ENCODE measurements around the gene MKRN2OS. TPM values are rescaled to one million over a fixed set of nuclear protein-coding genes. Genes with fewer than 3 reads are reported as not detected.

Gene MKRN2OS, protein sequence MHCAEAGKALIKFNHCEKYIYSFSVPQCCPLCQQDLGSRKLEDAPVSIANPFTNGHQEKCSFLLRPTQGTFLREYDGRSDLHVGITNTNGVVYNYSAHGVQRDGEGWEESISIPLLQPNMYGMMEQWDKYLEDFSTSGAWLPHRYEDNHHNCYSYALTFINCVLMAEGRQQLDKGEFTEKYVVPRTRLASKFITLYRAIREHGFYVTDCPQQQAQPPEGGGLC
- 0.14 and 1.3 TPM in 2 replicates for total RNA-seq

DNA sequence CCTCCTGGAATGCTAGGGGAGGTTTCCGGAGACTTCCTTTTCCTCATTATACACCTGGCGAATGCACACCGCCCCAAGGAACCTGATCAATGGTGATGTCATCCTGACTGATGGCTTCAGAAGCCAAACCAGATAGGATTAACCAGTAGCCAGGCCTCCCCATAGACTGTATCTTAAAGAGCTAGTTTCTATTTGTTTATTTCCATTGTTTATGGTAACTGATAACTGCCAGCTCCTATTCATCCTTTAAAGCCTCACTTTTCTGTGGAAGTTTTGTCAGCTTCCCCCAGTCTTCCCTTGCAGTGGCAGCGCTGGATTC is at the start of gene MKRN2OS:
MKRN2OS (minus strand) TSS at position 27 of the 319 bp plus-strand sequence. CDS start 35 bp downstream, outside the sequence.
- no peaks in the 10 kb centered on the region for H3K36me3 ChIP-seq (ENCODE audit: control insufficient read depth, insufficient read depth, low read length)
- peak; percentile 53 for DNase-seq (ENCODE audit: low read depth)
- peak within 1 kb of the TSS; percentile 18 for H3K4me3 ChIP-seq (ENCODE audit: low read depth, low read length)
- H3K27me3 ChIP-seq (ENCODE audit: control insufficient read depth, insufficient read depth, low read length) = no peaks in the 10 kb centered on the region
- TF ChIP-seq, protein P1, sequence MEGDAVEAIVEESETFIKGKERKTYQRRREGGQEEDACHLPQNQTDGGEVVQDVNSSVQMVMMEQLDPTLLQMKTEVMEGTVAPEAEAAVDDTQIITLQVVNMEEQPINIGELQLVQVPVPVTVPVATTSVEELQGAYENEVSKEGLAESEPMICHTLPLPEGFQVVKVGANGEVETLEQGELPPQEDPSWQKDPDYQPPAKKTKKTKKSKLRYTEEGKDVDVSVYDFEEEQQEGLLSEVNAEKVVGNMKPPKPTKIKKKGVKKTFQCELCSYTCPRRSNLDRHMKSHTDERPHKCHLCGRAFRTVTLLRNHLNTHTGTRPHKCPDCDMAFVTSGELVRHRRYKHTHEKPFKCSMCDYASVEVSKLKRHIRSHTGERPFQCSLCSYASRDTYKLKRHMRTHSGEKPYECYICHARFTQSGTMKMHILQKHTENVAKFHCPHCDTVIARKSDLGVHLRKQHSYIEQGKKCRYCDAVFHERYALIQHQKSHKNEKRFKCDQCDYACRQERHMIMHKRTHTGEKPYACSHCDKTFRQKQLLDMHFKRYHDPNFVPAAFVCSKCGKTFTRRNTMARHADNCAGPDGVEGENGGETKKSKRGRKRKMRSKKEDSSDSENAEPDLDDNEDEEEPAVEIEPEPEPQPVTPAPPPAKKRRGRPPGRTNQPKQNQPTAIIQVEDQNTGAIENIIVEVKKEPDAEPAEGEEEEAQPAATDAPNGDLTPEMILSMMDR (IDR thresholded peaks at IDR 0.05; ENCODE audit: insufficient read depth, low read length, poor library complexity, severe bottlenecking) = no peak

DNA sequence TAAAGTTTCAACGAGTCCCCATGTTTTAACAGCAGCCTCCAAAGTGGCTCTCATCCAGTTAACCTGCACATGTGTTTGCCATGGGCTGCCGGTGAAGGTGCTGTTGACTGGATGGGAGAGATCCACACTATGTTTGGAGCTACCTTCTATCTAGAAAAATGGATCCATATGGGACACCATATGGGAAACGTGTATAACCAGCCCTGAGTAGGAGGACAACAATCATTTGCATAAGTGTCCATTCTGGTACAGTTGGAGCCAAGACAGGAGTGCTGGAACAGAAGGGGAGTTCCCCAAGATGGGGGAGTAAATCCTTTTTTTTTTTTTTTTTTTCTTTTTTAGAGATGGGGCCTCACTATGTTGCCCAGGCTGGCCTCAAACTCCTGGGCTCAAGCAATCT is 48.2 kb upstream of the MKRN2OS start:
- H3K27me3 ChIP-seq (ENCODE audit: control insufficient read depth, insufficient read depth, low read length) = no peaks in the 10 kb centered on the region
- DNase-seq (ENCODE audit: low read depth) = no peak
- TF ChIP-seq, protein P1 (IDR thresholded peaks at IDR 0.05; ENCODE audit: insufficient read depth, low read length, poor library complexity, severe bottlenecking) = no peak
- peaks cover 3% of the 10 kb centered on the region for H3K36me3 ChIP-seq (ENCODE audit: control insufficient read depth, insufficient read depth, low read length)
- H3K4me3 ChIP-seq (ENCODE audit: low read depth, low read length) = no peak overlapping the region

DNA sequence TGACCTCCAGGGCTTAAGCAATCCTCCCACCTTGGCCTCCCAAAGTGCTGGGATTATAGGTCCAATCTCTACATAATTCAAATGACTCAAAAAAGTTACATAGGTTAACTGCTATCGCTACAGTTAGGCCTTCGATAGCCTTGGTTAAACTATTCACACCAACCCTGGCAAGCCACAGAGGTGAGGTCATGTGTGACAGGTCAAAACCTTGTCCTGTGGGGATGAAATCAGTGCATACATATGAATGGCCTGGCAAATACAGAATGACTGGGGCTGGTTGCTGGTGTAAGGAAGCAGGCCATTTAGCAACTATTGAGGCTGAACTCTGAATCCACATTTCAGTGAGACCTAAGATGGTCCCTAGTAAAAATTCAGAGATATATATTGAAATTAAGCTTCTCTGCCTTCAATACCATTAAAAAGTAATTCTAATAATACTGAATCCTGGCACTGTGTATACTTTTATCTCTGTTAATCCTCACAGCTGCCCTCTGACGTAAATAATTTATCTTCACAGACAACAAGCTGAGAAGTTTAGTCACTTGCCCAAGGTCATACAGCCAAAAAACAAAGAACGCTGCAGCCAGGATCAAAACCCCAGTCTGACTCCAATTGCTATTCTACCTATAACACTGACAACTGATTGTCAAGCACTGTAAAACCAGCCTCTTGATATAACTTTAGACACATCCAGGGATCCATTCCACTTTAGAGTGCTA is 46.9 kb upstream of the MKRN2OS start:
- no peak for DNase-seq (ENCODE audit: low read depth)
- H3K4me3 ChIP-seq (ENCODE audit: low read depth, low read length) = no peak overlapping the region
- no peaks in the 10 kb centered on the region for H3K27me3 ChIP-seq (ENCODE audit: control insufficient read depth, insufficient read depth, low read length)
- TF ChIP-seq, protein P1 (IDR thresholded peaks at IDR 0.05; ENCODE audit: insufficient read depth, low read length, poor library complexity, severe bottlenecking) = no peak
- H3K36me3 ChIP-seq (ENCODE audit: control insufficient read depth, insufficient read depth, low read length) = peaks cover 4% of the 10 kb centered on the region

DNA sequence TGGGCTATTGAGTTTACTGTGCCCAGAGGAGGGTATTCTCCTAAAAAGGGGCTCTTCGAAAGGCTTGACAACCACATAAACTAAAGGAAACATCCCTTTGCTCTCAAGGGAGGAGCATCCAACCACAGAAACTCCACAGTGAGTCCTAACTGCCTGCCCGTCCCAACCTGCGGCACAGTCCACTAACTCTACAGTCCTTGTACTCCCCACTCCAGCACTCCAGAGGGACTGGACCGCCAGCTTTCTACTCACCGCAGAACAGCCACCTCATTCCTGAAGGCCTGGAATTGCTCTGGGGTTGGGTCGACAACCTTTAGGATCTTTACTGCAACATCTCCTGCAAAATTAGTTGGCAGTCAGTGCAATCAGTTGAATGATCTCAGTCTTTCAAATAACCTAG is 46.2 kb upstream of the MKRN2OS start:
- Histone ChIP-seq H3K4me3 (ENCODE audit: low read depth, low read length) (no peak overlapping the region), H3K27me3 (ENCODE audit: control insufficient read depth, insufficient read depth, low read length) (no peaks in the 10 kb centered on the region), H3K36me3 (ENCODE audit: control insufficient read depth, insufficient read depth, low read length) (peaks cover 4% of the 10 kb centered on the region)
- DNase-seq (ENCODE audit: low read depth) = no peak
- TF ChIP-seq, protein P1 (IDR thresholded peaks at IDR 0.05; ENCODE audit: insufficient read depth, low read length, poor library complexity, severe bottlenecking) = no peak

DNA sequence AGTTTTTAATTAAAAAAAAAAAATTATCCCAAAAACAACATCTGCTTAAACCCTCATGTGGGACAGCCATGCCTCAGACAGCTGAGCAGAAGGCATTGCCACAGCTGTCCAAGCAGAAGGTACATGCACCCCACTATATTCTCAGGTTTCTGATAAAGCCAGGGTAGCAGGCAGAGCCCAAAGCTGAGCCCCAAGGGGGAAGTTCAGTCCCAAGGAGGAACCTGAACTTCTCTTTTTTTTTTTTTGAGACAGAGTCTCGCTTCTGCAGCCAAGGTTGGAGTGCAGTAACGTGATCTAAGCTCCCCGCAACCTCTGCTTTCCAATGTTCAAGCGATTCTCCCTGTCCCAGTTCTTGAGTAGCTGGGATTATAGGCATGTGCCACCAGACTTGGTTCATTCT is 44.8 kb upstream of the MKRN2OS start:
- Histone ChIP-seq H3K4me3 (ENCODE audit: low read depth, low read length) (no peak overlapping the region), H3K36me3 (ENCODE audit: control insufficient read depth, insufficient read depth, low read length) (peaks cover 8% of the 10 kb centered on the region), H3K27me3 (ENCODE audit: control insufficient read depth, insufficient read depth, low read length) (no peaks in the 10 kb centered on the region)
- TF ChIP-seq, protein P1 (IDR thresholded peaks at IDR 0.05; ENCODE audit: insufficient read depth, low read length, poor library complexity, severe bottlenecking) = no peak
- DNase-seq (ENCODE audit: low read depth) = no peak
